GM10266 (cell line): Measurements from ENCODE around the gene RDH11.
A peak's percentile ranks its signal among the peaks of the same experiment; 100 is the strongest.
"Not testable (repeated sequence)": the region's sequence is repeated elsewhere in the genome, so short reads cannot be mapped to it uniquely, and the experiment has no call there.

ENCODE experiments used
- DNase-seq: peaks from one replicate; pipeline ENCODE4 v3.0.0; 2012; ENCODE audit errors: extremely low spot score
- TF ChIP-seq, protein P1 (sequence below): IDR thresholded peaks from 2 replicates; pipeline ENCODE4 v1.5.1; 2012; ENCODE audit warnings: mild to moderate bottlenecking, low read depth; ENCODE audit not compliant: control insufficient read depth, insufficient read depth; ENCODE audit errors: missing control alignments

RDH11 gene

GRCh38 chr14:67703997-67704396, 8.4 kb upstream of the RDH11 start:
- TF ChIP-seq, protein P1, sequence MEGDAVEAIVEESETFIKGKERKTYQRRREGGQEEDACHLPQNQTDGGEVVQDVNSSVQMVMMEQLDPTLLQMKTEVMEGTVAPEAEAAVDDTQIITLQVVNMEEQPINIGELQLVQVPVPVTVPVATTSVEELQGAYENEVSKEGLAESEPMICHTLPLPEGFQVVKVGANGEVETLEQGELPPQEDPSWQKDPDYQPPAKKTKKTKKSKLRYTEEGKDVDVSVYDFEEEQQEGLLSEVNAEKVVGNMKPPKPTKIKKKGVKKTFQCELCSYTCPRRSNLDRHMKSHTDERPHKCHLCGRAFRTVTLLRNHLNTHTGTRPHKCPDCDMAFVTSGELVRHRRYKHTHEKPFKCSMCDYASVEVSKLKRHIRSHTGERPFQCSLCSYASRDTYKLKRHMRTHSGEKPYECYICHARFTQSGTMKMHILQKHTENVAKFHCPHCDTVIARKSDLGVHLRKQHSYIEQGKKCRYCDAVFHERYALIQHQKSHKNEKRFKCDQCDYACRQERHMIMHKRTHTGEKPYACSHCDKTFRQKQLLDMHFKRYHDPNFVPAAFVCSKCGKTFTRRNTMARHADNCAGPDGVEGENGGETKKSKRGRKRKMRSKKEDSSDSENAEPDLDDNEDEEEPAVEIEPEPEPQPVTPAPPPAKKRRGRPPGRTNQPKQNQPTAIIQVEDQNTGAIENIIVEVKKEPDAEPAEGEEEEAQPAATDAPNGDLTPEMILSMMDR, result no peak
- DNase-seq, result no peak

- DNase-seq, result not testable (repeated sequence)
These were observed 5.9 kb upstream of the RDH11 start, which contains the start of gene RDH12 for GRCh38 chr14:67701492-67701891. RDH12 (plus strand) TSS chr14:67701886; CDS start chr14:67722643, 20,757 bp downstream.

- TF ChIP-seq, protein P1, result no peak
- DNase-seq, result no peak
These were observed 2.6 kb upstream of the RDH11 start for GRCh38 chr14:67698179-67698578.

DNA sequence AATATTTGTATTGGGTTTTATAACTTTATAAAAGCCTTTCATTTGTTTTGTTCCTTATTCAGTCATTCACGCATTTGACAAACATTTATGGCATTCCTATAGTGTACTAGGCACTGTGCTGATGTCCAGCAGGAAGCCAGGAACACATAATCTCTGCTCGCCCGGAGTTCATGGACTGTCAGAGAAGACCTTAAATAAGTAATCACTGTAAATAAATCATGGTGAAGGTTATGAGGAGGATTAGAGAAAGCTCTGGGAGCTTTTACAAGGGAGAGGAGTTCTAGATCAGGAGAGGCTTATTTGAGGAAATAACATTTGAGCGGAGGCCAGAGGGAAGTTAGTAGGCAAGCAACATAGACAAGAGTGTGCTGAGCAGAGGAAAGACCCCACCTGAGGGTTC, 1.4 kb upstream of the RDH11 start:
- TF ChIP-seq, protein P1, result no peak
- DNase-seq, result no peak

- TF ChIP-seq, protein P1, result no peak
- DNase-seq, result peak; percentile 84
These were observed 672 bp downstream of the RDH11 start for GRCh38 chr14:67694791-67695393.

- TF ChIP-seq, protein P1, result no peak
- DNase-seq, result no peak
These were observed 5.6 kb downstream of the RDH11 start for GRCh38 chr14:67690011-67690410.

DNA sequence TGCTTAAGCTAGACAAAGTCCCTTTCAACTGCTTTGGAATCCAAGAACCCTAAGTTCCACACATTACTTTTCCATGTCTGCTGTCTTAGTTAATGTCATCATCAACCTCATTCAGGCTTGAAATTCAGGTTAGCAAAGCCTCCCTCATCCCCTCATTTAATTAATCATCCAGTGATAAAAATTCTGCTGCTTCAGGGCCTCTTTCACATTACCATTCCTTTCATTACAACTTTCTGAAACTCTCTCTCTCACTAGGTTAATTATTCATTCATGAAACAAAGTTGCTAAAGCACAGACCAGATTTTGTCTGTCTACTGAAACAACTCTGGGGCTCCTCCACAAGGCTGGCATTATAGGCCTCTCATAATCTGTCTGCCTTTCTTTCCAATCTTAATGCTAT, 11.7 kb downstream of the RDH11 start:
- TF ChIP-seq, protein P1, result no peak
- DNase-seq, result no peak

- no peak for DNase-seq
- TF ChIP-seq, protein P1, result no peak
These were observed 14.6 kb downstream of the RDH11 start for GRCh38 chr14:67680941-67681340.
